A549 (cell line): ENCODE data around the gene OR8A1. TPM values are rescaled to one million over a fixed set of nuclear protein-coding genes. Genes with fewer than 3 reads are reported as not detected.

Experiments used
- ATAC-seq, 2 experiments: fragments of 200-7000 bp in 1 of 2; fragments of >200 bp in 1 of 2; cut with Nextera tagmentation in 1 of 2; cut with Tn5 transposase in 1 of 2; 3 replicates each; pipeline versions ENCODE4 v1.8.0 to v1.9.1; 2018 to 2020; ENCODE audit warnings: mild to moderate bottlenecking in 1 of 2, moderate library complexity in 1 of 2
- CTCF ChIA-PET: fragments of 300-600 bp; sonication (Branson Sonifier 250); formaldehyde crosslinking; extraction: SDS; loops from one replicate; lab custom pipeline; 2021; ENCODE audit warnings: antibody characterized with exemption, inconsistent platforms; lab: Yijun Ruan, JAX
- POLR2A ChIA-PET: fragments of 350-600 bp; formaldehyde crosslinking; extraction: SDS; loops from one replicate; lab custom pipeline; 2021; ENCODE audit warnings: antibody characterized with exemption, inconsistent platforms; lab: Yijun Ruan, JAX
- DNase-seq, 2 experiments: peaks; one replicate each; pipeline versions ENCODE4 v3.0.0 to v3.0.0-alpha.2; 2011 to 2016; ENCODE audit warnings: low read depth in 1 of 2, low spot score in 1 of 2
- FAIRE-seq: peaks from 2 replicates; lab custom pipeline; 2011; peaks lifted over from hg19 to GRCh38; lab: Jason Lieb, UNC
- H3K27ac ChIP-seq, 2 experiments: fragments of >200 bp; sonication (Bioruptor Twin); formaldehyde crosslinking; 3 replicates each; pipeline ENCODE4 v1.5.1; 2016 to 2017
- H3K4me1 ChIP-seq: fragments of >200 bp; sonication (Bioruptor Twin); formaldehyde crosslinking; 3 replicates; pipeline ENCODE4 v1.6.1; 2016
- H3K4me2 ChIP-seq: fragments of >200 bp; sonication (Bioruptor Twin); formaldehyde crosslinking; 3 replicates; pipeline ENCODE4 v1.6.1; 2016
- H3K4me3 ChIP-seq: fragments of >200 bp; sonication (Bioruptor Twin); formaldehyde crosslinking; 3 replicates; pipeline ENCODE4 v1.5.1; 2016
- H3K9me3 ChIP-seq: fragments of >200 bp; sonication (Bioruptor Twin); formaldehyde crosslinking; 3 replicates; pipeline ENCODE4 v1.6.1; 2016
- ATOH8 ChIP-seq: fragments of 250-450 bp; sonication (Bioruptor Pico); IDR thresholded peaks from 2 replicates; pipeline ENCODE4 v1.5.0; 2020; ENCODE audit warnings: low read depth, mild to moderate bottlenecking, moderate library complexity
- CEBPB ChIP-seq, 2 experiments: fragments of >200 bp in 1 of 2; sonication (Bioruptor Twin) in 1 of 2; formaldehyde crosslinking in 1 of 2; IDR thresholded peaks; 2 replicates each; pipeline ENCODE4 v1.6.1; 2012 to 2016
- CHD4 ChIP-seq: fragments of 200-600 bp; sonication (generic); IDR thresholded peaks from 2 replicates; pipeline ENCODE4 v1.6.1; 2016; ENCODE audit warnings: antibody characterized with exemption, mild to moderate bottlenecking, borderline replicate concordance
- CTCF ChIP-seq: fragments of >200 bp; sonication (Bioruptor Twin); formaldehyde crosslinking; IDR thresholded peaks from 3 replicates; pipeline ENCODE4 v1.5.1; 2016
- ELK1 ChIP-seq: fragments of 150-350 bp; IDR thresholded peaks from 2 replicates; pipeline ENCODE4 v1.6.1; 2014; ENCODE audit warnings: low read depth, mild to moderate bottlenecking, low read length
- ESRRA ChIP-seq: fragments of 150-350 bp; IDR thresholded peaks from 2 replicates; pipeline ENCODE4 v1.6.1; 2014; ENCODE audit warnings: mild to moderate bottlenecking, low read length, borderline replicate concordance
- FOSB ChIP-seq: fragments of 250-450 bp; sonication (Bioruptor Pico); IDR thresholded peaks from 2 replicates; pipeline ENCODE4 v1.5.0; 2020; ENCODE audit warnings: mild to moderate bottlenecking, moderate library complexity
- GATA3 ChIP-seq: IDR thresholded peaks from 2 replicates; pipeline ENCODE4 v1.6.1; 2012; ENCODE audit warnings: borderline replicate concordance
- HDAC2 ChIP-seq: fragments of 200-600 bp; sonication (generic); IDR thresholded peaks from 2 replicates; pipeline ENCODE4 v1.6.1; 2016
- HEYL ChIP-seq: fragments of 250-450 bp; sonication (Bioruptor Pico); IDR thresholded peaks from 2 replicates; pipeline ENCODE4 v1.8.0; 2021; ENCODE audit warnings: mild to moderate bottlenecking, moderate library complexity
- JUN ChIP-seq, 2 experiments: fragments of >200 bp; sonication (Bioruptor Twin); formaldehyde crosslinking; IDR thresholded peaks; 2 replicates in 1 of 2; 3 replicates in 1 of 2; pipeline ENCODE4 v1.6.1; 2016 to 2017
- MAFK ChIP-seq: fragments of 450-650 bp; IDR thresholded peaks from 2 replicates; pipeline ENCODE4 v1.6.1; 2014; ENCODE audit not compliant: partially characterized antibody
- NFE2L2 ChIP-seq: fragments of 150-350 bp; conservative IDR thresholded peaks from 2 replicates; pipeline ENCODE4 v1.6.1; 2014; ENCODE audit warnings: low read length
- NR3C1 ChIP-seq: fragments of >200 bp; sonication (Bioruptor Twin); formaldehyde crosslinking; IDR thresholded peaks from 3 replicates; pipeline ENCODE4 v1.6.1; 2017
- PHF8 ChIP-seq: fragments of 200-600 bp; sonication (generic); IDR thresholded peaks from 2 replicates; pipeline ENCODE4 v1.6.1; 2016; ENCODE audit warnings: low read depth, mild to moderate bottlenecking, antibody characterized with exemption, moderate library complexity, borderline replicate concordance
- RARB ChIP-seq: fragments of 250-450 bp; sonication (Bioruptor Pico); IDR thresholded peaks from 2 replicates; pipeline ENCODE4 v1.8.0; 2021; ENCODE audit warnings: mild to moderate bottlenecking, moderate library complexity
- RCOR1 ChIP-seq: fragments of 150-350 bp; IDR thresholded peaks from 2 replicates; pipeline ENCODE4 v1.6.1; 2014; ENCODE audit warnings: antibody characterized with exemption, low read length, low read depth
- RNF2 ChIP-seq: fragments of 200-600 bp; sonication (generic); IDR thresholded peaks from 2 replicates; pipeline ENCODE4 v1.6.1; 2016; ENCODE audit warnings: low read depth, mild to moderate bottlenecking, antibody characterized with exemption, moderate library complexity, borderline replicate concordance
- SREBF2 ChIP-seq: fragments of 450-650 bp; IDR thresholded peaks from 2 replicates; pipeline ENCODE4 v1.6.1; 2014; ENCODE audit warnings: mild to moderate bottlenecking, moderate library complexity
- TP53 ChIP-seq: fragments of 250-450 bp; sonication (Bioruptor Pico); IDR thresholded peaks from 2 replicates; pipeline ENCODE4 v1.5.0; 2021; ENCODE audit warnings: mild to moderate bottlenecking, moderate library complexity
- WGBS: methylation state at CpG from one replicate; pipeline ENCODE4 v1.1.6; 2017; ENCODE audit errors: missing lambda C conversion rate; 5-methylcytosine and 5-hydroxymethylcytosine counted together
- polyA minus RNA-seq: library from RNA; depleted of rRNA, polyadenylated mRNA; stranded (reverse); fragments of >200 nt; gene quantifications from 2 replicates; pipeline ENCODE4 v1.2.3, GENCODE V29; 2011; rRNA and poly(A)+ RNA removed
- polyA plus RNA-seq, 4 experiments: library from polyadenylated mRNA; depleted of rRNA in 3 of 4; stranded (reverse); fragments of >200 nt; fragmentation: RNase III in 1 of 4; extraction: RNeasy Plus Mini Kit Qiagen cat#74134 plus additional on column Dnase treatment in 1 of 4; gene quantifications; 2 replicates in 3 of 4; 3 replicates in 1 of 4; pipeline ENCODE4 v1.2.3, GENCODE V29; 2011 to 2017
- TF ChIP-seq, protein P1 (sequence below): fragments of >200 bp; sonication (Bioruptor Twin); formaldehyde crosslinking; IDR thresholded peaks from 2 replicates; pipeline ENCODE4 v1.6.1; 2016
- TF ChIP-seq, protein P2 (sequence below): fragments of 200-600 bp; sonication (generic); IDR thresholded peaks from 2 replicates; pipeline ENCODE4 v1.6.1; 2016; ENCODE audit warnings: antibody characterized with exemption, mild to moderate bottlenecking, moderate library complexity

Gene OR8A1
- polyA plus RNA-seq (2011; rRNA removed) (not detected in 2 replicates), polyA plus RNA-seq (2017; fragmentation: RNase III; extraction: RNeasy Plus Mini Kit Qiagen cat#74134 plus additional on column Dnase treatment) (not detected in 3 replicates), polyA minus RNA-seq (not detected in 2 replicates)
- not detected in 2 replicates for polyA plus RNA-seq (2012; cell fraction: cytosol; rRNA removed)
- not detected in 2 replicates for polyA plus RNA-seq (2012; cell fraction: nucleus; rRNA removed)

DNA sequence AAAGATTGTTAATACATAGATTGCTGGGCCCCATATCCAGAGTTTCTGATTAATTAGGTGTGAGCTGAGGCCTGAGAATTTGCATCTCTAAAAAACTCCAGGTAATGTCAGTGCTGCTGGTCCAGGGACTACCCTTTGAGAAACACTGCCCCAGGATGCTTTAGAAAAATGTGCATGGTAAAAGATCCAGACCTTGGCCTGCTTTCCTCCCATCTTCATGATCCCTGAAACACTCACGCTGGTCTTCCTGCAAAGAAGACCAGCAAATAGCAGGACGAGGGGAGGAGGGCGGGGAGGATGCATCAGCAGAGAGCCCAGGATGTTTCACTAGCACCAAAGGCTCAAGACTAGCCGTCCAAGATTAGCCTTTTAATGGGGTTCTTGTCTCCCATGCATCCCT lies at the start of gene OR8A1:
TSS of gene OR8A1 (plus strand) at position 301 of the 400 bp plus-strand sequence. CDS start 123 bp downstream, outside the sequence.
- Histone ChIP-seq H3K4me2 (no peak within 1 kb of the TSS), H3K9me3 (no peaks in the 10 kb centered on the region), H3K4me1 (no peaks in the 10 kb centered on the region), H3K4me3 (no peak within 1 kb of the TSS), H3K27ac (no peak within 1 kb of the TSS)
- FAIRE-seq (no peak), ATAC-seq (no peak), DNase-seq (no peak)
- WGBS: 4% methylated on average over 3 of the region's 4 CpGs
- TF ChIP-seq, protein P1, sequence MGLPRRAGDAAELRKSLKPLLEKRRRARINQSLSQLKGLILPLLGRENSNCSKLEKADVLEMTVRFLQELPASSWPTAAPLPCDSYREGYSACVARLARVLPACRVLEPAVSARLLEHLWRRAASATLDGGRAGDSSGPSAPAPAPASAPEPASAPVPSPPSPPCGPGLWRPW: no peak
- no peak for TF ChIP-seq RCOR1
- no peak for TF ChIP-seq TP53 (CRISPR knock-in tag)
- no peak for TF ChIP-seq SREBF2
- TF ChIP-seq NFE2L2: no peak
- TF ChIP-seq FOSB (CRISPR knock-in tag): no peak
- TF ChIP-seq ELK1: no peak
- POLR2A ChIA-PET: no interaction called here
- CTCF ChIA-PET: no interaction called here

DNA sequence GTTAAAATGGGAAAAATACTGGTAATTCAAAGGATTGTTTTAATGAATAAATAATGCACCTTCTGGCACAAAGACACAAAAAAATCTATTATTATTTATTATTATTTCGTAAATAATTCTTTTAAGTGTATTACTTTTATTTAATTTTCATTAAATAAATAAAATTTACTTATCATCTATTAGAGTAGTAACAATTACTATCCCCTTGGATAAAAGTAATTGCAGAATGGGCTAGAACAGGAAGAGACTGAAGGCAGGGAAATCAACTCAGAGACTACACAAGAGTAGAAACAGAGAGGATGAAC lies 49.3 kb upstream of the OR8A1 start:
- no peak for DNase-seq
- CTCF ChIA-PET: no interaction called here

More for the DNA sequence above, 49.3 kb upstream of the OR8A1 start:
- no peaks in the 10 kb centered on the region for H3K9me3 ChIP-seq
- H3K27ac ChIP-seq: no peak overlapping the region
- FAIRE-seq: no peak
- POLR2A ChIA-PET: no interaction called here
- 6% methylated on average over 1 of the region's 1 CpG for WGBS
- no peak overlapping the region for H3K4me3 ChIP-seq
- no peak overlapping the region for H3K4me2 ChIP-seq
- TF ChIP-seq RNF2 (no peak), ELK1 (no peak), HEYL (CRISPR knock-in tag) (no peak), HDAC2 (no peak), RARB (no peak), RCOR1 (no peak), CEBPB (IDR thresholded peaks at IDR 0.05) (no peak), PHF8 (no peak), NR3C1 (no peak), GATA3 (no peak), CTCF (no peak), JUN (IDR thresholded peaks at IDR 0.05) (no peak), MAFK (no peak), ESRRA (no peak), ATOH8 (CRISPR knock-in tag) (no peak), CHD4 (no peak)
- TF ChIP-seq, protein P1: no peak
- TF ChIP-seq, protein P2, sequence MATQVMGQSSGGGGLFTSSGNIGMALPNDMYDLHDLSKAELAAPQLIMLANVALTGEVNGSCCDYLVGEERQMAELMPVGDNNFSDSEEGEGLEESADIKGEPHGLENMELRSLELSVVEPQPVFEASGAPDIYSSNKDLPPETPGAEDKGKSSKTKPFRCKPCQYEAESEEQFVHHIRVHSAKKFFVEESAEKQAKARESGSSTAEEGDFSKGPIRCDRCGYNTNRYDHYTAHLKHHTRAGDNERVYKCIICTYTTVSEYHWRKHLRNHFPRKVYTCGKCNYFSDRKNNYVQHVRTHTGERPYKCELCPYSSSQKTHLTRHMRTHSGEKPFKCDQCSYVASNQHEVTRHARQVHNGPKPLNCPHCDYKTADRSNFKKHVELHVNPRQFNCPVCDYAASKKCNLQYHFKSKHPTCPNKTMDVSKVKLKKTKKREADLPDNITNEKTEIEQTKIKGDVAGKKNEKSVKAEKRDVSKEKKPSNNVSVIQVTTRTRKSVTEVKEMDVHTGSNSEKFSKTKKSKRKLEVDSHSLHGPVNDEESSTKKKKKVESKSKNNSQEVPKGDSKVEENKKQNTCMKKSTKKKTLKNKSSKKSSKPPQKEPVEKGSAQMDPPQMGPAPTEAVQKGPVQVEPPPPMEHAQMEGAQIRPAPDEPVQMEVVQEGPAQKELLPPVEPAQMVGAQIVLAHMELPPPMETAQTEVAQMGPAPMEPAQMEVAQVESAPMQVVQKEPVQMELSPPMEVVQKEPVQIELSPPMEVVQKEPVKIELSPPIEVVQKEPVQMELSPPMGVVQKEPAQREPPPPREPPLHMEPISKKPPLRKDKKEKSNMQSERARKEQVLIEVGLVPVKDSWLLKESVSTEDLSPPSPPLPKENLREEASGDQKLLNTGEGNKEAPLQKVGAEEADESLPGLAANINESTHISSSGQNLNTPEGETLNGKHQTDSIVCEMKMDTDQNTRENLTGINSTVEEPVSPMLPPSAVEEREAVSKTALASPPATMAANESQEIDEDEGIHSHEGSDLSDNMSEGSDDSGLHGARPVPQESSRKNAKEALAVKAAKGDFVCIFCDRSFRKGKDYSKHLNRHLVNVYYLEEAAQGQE: no peak
- TF ChIP-seq, all 56 proteins: peak for 0
- no peaks in the 10 kb centered on the region for H3K4me1 ChIP-seq
- no peak for ATAC-seq
